GM18517 (cell line): Measurements from ENCODE around the gene UNC13D.
"Not testable (repeated sequence)": the region's sequence is repeated elsewhere in the genome, so short reads cannot be mapped to it uniquely, and the experiment has no call there.

Experiments
- ATAC-seq: cut with Tn5 transposase; IDR thresholded peaks from one replicate; pipeline ENCODE4 v1.9.1; 2021; ENCODE audit warnings: mild to moderate bottlenecking, moderate library complexity; ENCODE audit not compliant: unreplicated experiment

UNC13D gene

GRCh38 chr17:75875182-75875939 lies 31.2 kb upstream of the UNC13D start:
- no peak for ATAC-seq

GRCh38 chr17:75874323-75875181 lies 30.3 kb upstream of the UNC13D start:
- ATAC-seq: no peak

- ATAC-seq: no peak
These were observed 29.6 kb upstream of the UNC13D start for GRCh38 chr17:75873587-75874322.

GRCh38 chr17:75872434-75873351 lies 28.5 kb upstream of the UNC13D start:
- no peak for ATAC-seq

GRCh38 chr17:75870228-75870627 lies 26.0 kb upstream of the UNC13D start:
- not testable (repeated sequence) for ATAC-seq

GRCh38 chr17:75869282-75870141 lies 25.3 kb upstream of the UNC13D start:
- ATAC-seq: no peak

GRCh38 chr17:75868730-75869281 lies 24.6 kb upstream of the UNC13D start:
- not testable (repeated sequence) for ATAC-seq

GRCh38 chr17:75865404-75866188 lies 21.4 kb upstream of the UNC13D start:
- not testable (repeated sequence) for ATAC-seq

GRCh38 chr17:75864887-75865286 lies 20.7 kb upstream of the UNC13D start:
- not testable (repeated sequence) for ATAC-seq

GRCh38 chr17:75864448-75864871 lies 20.3 kb upstream of the UNC13D start:
- peak; percentile 75 for ATAC-seq

GRCh38 chr17:75861927-75862317 lies 17.7 kb upstream of the UNC13D start:
- ATAC-seq: no peak

- not testable (repeated sequence) for ATAC-seq
These were observed 15.2 kb upstream of the UNC13D start for GRCh38 chr17:75859358-75859757.

- ATAC-seq: peak; percentile 26
These were observed 12.0 kb upstream of the UNC13D start for GRCh38 chr17:75856062-75856756.

- peak; percentile 92 for ATAC-seq
These were observed 11.3 kb upstream of the UNC13D start, which contains the start of gene WBP2 for GRCh38 chr17:75855310-75856061. WBP2 (minus strand) TSS chr17:75855335; CDS start chr17:75855297, 38 bp downstream.

GRCh38 chr17:75854881-75855309 lies 10.7 kb upstream of the UNC13D start:
- ATAC-seq: no peak

GRCh38 chr17:75854101-75854748 lies 10.0 kb upstream of the UNC13D start:
- ATAC-seq: no peak
